HCT116 (cell line): ENCODE data around the gene TP53TG3D. TPM values are rescaled to one million over a fixed set of nuclear protein-coding genes. Genes with fewer than 3 reads are reported as not detected.
"Not testable (repeated sequence)": the region's sequence is repeated elsewhere in the genome, so short reads cannot be mapped to it uniquely, and the experiment has no call there.

Source experiments
- ATAC-seq: fragments of 200-7000 bp; cut with Tn5 transposase; 2 replicates; pipeline ENCODE4 v1.9.1; 2020; ENCODE audit warnings: mild to moderate bottlenecking, moderate library complexity
- Bru-seq: library from RNA; stranded (reverse); fragments of 400-500 nt; gene quantifications from one replicate; lab custom pipeline; 2021; lab: Mats Ljungman, UMichigan
- BruChase-seq, 2 experiments: library from RNA; stranded (reverse); fragments of 400-500 nt; gene quantifications; one replicate each; lab custom pipeline; 2021; lab: Mats Ljungman, UMichigan
- BruUV-seq: library from RNA; stranded (reverse); fragments of 400-500 nt; replicated peaks from 2 replicates; lab custom pipeline; 2021; lab: Mats Ljungman, UMichigan
- CTCF ChIA-PET: fragments of 300-600 bp; sonication (Branson Sonifier 250); formaldehyde crosslinking; loops from one replicate; lab custom pipeline; 2021; ENCODE audit warnings: antibody characterized with exemption; lab: Charles Lee
- POLR2A ChIA-PET: fragments of 300-600, 350-600 bp; sonication (Branson Sonifier 250); formaldehyde crosslinking; loops from one replicate; lab custom pipeline; 2021; ENCODE audit warnings: antibody characterized with exemption; lab: Charles Lee
- RAD21 ChIA-PET, 2 experiments: fragments of 300-600 bp; sonication (Branson Sonifier 250); formaldehyde crosslinking; loops; one replicate each; lab custom pipeline; 2023; ENCODE audit warnings: low total read pairs in 2 of 2; ENCODE audit not compliant: uncharacterized antibody in 2 of 2, unreplicated experiment in 2 of 2, low non-redundant PET in 1 of 2; lab: Charles Lee
- DNase-seq: peaks from one replicate; pipeline ENCODE4 v3.0.0-alpha.2; 2010; ENCODE audit warnings: low read depth, low spot score
- H2AFZ ChIP-seq: fragments of 200-600 bp; shearing (Covaris generic), sonication (generic); 2 replicates; pipeline ENCODE4 v1.6.1; 2017; ENCODE audit warnings: low read depth, mixed run types, mixed read lengths, antibody characterized with exemption, low read length; ENCODE audit not compliant: poor library complexity, severe bottlenecking
- H3K27ac ChIP-seq: 2 replicates; pipeline ENCODE4 v1.5.1; 2012; ENCODE audit warnings: low read depth, low read length
- H3K27me3 ChIP-seq: fragments of 200-600 bp; sonication (generic); 2 replicates; pipeline ENCODE4 v1.6.1; 2016; ENCODE audit warnings: mixed run types, low read length, mixed read lengths; ENCODE audit not compliant: insufficient read depth
- H3K36me3 ChIP-seq, 2 experiments: fragments of 200-500 bp in 1 of 2; fragments of 200-600 bp in 1 of 2; sonication (Bioruptor generic) in 1 of 2; sonication (generic) in 1 of 2; 2 replicates each; pipeline versions ENCODE4 v1.5.1 to v1.6.1; 2014 to 2016; ENCODE audit warnings: low read length in 2 of 2, inconsistent platforms in 1 of 2, mixed read lengths in 1 of 2, mixed run types in 1 of 2; ENCODE audit not compliant: insufficient read depth in 2 of 2, control insufficient read depth in 1 of 2
- H3K4me1 ChIP-seq, 2 experiments: fragments of 200-600 bp in 1 of 2; sonication (generic) in 1 of 2; 2 replicates each; pipeline versions ENCODE4 v1.5.1 to v1.6.1; 2012 to 2017; ENCODE audit warnings: low read length in 2 of 2, inconsistent platforms in 1 of 2, mild to moderate bottlenecking in 1 of 2, mixed read lengths in 1 of 2, mixed run types in 1 of 2, moderate library complexity in 1 of 2; ENCODE audit not compliant: insufficient read depth in 2 of 2, control insufficient read depth in 1 of 2
- H3K4me2 ChIP-seq: fragments of 200-600 bp; sonication (generic); 2 replicates; pipeline ENCODE4 v1.6.1; 2017; ENCODE audit warnings: mixed run types, low read length, mixed read lengths
- H3K4me3 ChIP-seq, 2 experiments: fragments of 200-600 bp in 1 of 2; sonication (generic) in 1 of 2; replicated peaks in 1 of 2; 2 replicates each; pipeline ENCODE4 v1.5.1; 2011 to 2016; ENCODE audit warnings: low read length in 2 of 2, control low read depth in 1 of 2, low read depth in 1 of 2, mild to moderate bottlenecking in 1 of 2, mixed read lengths in 1 of 2, mixed run types in 1 of 2
- H3K79me2 ChIP-seq: fragments of 200-600 bp; sonication (generic); 2 replicates; pipeline ENCODE4 v1.6.1; 2017; ENCODE audit warnings: mild to moderate bottlenecking, mixed run types, low read length, moderate library complexity, mixed read lengths; ENCODE audit not compliant: insufficient read depth
- H3K9ac ChIP-seq: fragments of 200-600 bp; sonication (generic); 2 replicates; pipeline ENCODE4 v1.6.1; 2016; ENCODE audit warnings: low read length, mixed read lengths
- H3K9me2 ChIP-seq: fragments of 200-600 bp; sonication (generic), shearing (Covaris generic); 2 replicates; pipeline ENCODE4 v1.6.1; 2017; ENCODE audit warnings: mixed run types, mild to moderate bottlenecking, moderate library complexity; ENCODE audit not compliant: insufficient read depth
- H3K9me3 ChIP-seq, 2 experiments: fragments of 200-500 bp in 1 of 2; fragments of 200-600 bp in 1 of 2; sonication (Bioruptor generic) in 1 of 2; sonication (generic) in 1 of 2; 2 replicates each; pipeline ENCODE4 v1.6.1; 2014 to 2017; ENCODE audit warnings: low read length in 2 of 2, mixed read lengths in 2 of 2, inconsistent platforms in 1 of 2, low read depth in 1 of 2, mild to moderate bottlenecking in 1 of 2, mixed run types in 1 of 2, moderate library complexity in 1 of 2; ENCODE audit not compliant: control insufficient read depth in 1 of 2, insufficient read depth in 1 of 2
- H4K20me1 ChIP-seq: fragments of 200-600 bp; sonication (generic), shearing (Covaris generic); 2 replicates; pipeline ENCODE4 v1.6.1; 2017; ENCODE audit warnings: mixed run types, mild to moderate bottlenecking, moderate library complexity; ENCODE audit not compliant: insufficient read depth
- intact Hi-C: fragments of 100-400 bp; cut with micrococcal nuclease; formaldehyde crosslinking; loops from 2 replicates; pipeline ENCODE4 v1.10.0; 2022
- long read RNA-seq: library from polyadenylated mRNA; unstranded; transcript quantifications from one replicate; pipeline ENCODE4 v2.0.0, GENCODE V29; 2021; ENCODE audit not compliant: unreplicated experiment
- polyA plus RNA-seq: library from polyadenylated mRNA; unstranded; fragments of >200 nt; gene quantifications from 2 replicates; pipeline ENCODE4 v1.2.1, GENCODE V29; 2012; ENCODE audit warnings: missing spikeins
- total RNA-seq: library from RNA; stranded (reverse); gene quantifications from one replicate; pipeline ENCODE4 v1.2.1, GENCODE V29; 2021; ENCODE audit not compliant: unreplicated experiment

Gene TP53TG3D
- total RNA-seq, result not detected
- polyA plus RNA-seq, result not detected in 2 replicates
- Bru-seq, nascent RNA, result not detected
- BruChase-seq, experiment 1, labeled RNA remaining after a 6-hour chase, result not detected
- BruChase-seq, experiment 2, labeled RNA remaining after a 2-hour chase, result not detected
- long read RNA-seq, result 0 reads

- H3K9ac ChIP-seq, H3K9me2 ChIP-seq, H3K9me3 ChIP-seq, H3K27me3 ChIP-seq, BruUV-seq, RAD21 ChIA-PET, H3K27ac ChIP-seq, H3K4me1 ChIP-seq, CTCF ChIA-PET, H3K4me3 ChIP-seq, H3K36me3 ChIP-seq, ATAC-seq, H3K79me2 ChIP-seq, H2AFZ ChIP-seq, H3K4me2 ChIP-seq, POLR2A ChIA-PET, intact Hi-C loops, DNase-seq, H4K20me1 ChIP-seq: not testable (repeated sequence)
Observed at GRCh38 chr16:32252986-32253385, at the start of gene TP53TG3D. Gene TP53TG3D, plus strand, starts transcription at chr16:32253286. Its CDS starts 68 bp downstream, at chr16:32253354.

- POLR2A ChIA-PET, BruUV-seq, H3K36me3 ChIP-seq, H3K27me3 ChIP-seq, H3K79me2 ChIP-seq, H3K4me1 ChIP-seq, RAD21 ChIA-PET, H3K4me2 ChIP-seq, ATAC-seq, H3K9me3 ChIP-seq, H4K20me1 ChIP-seq, H2AFZ ChIP-seq, CTCF ChIA-PET, DNase-seq, H3K4me3 ChIP-seq, intact Hi-C loops, H3K9ac ChIP-seq, H3K9me2 ChIP-seq, H3K27ac ChIP-seq: not testable (repeated sequence)
Observed at GRCh38 chr16:32253507-32253906, 421 bp downstream of the TP53TG3D start.

- H3K79me2 ChIP-seq, DNase-seq, H3K4me3 ChIP-seq, CTCF ChIA-PET, H3K4me1 ChIP-seq, intact Hi-C loops, H3K9me2 ChIP-seq, H3K9me3 ChIP-seq, ATAC-seq, RAD21 ChIA-PET, H3K4me2 ChIP-seq, POLR2A ChIA-PET, H4K20me1 ChIP-seq, H3K27me3 ChIP-seq, H3K27ac ChIP-seq, BruUV-seq, H3K36me3 ChIP-seq, H3K9ac ChIP-seq, H2AFZ ChIP-seq: not testable (repeated sequence)
Observed at GRCh38 chr16:32261526-32261925, 8.4 kb downstream of the TP53TG3D start.

GRCh38 chr16:32263552-32263951, 10.5 kb downstream of the TP53TG3D start:
- H3K4me3 ChIP-seq, H3K27me3 ChIP-seq, H3K79me2 ChIP-seq, H3K9me2 ChIP-seq, DNase-seq, ATAC-seq, H2AFZ ChIP-seq, H3K36me3 ChIP-seq, H3K9me3 ChIP-seq, H3K4me2 ChIP-seq, H4K20me1 ChIP-seq, H3K4me1 ChIP-seq, BruUV-seq, RAD21 ChIA-PET, POLR2A ChIA-PET, CTCF ChIA-PET, H3K9ac ChIP-seq, H3K27ac ChIP-seq, intact Hi-C loops: not testable (repeated sequence)
